ENCODE results near the gene LIME1. TPM values are rescaled to one million over a fixed set of nuclear protein-coding genes. Genes with fewer than 3 reads are reported as not detected.

LIME1 gene
- total RNA-seq, 1 donor from 2014 or later: 16.6 TPM

DNA sequence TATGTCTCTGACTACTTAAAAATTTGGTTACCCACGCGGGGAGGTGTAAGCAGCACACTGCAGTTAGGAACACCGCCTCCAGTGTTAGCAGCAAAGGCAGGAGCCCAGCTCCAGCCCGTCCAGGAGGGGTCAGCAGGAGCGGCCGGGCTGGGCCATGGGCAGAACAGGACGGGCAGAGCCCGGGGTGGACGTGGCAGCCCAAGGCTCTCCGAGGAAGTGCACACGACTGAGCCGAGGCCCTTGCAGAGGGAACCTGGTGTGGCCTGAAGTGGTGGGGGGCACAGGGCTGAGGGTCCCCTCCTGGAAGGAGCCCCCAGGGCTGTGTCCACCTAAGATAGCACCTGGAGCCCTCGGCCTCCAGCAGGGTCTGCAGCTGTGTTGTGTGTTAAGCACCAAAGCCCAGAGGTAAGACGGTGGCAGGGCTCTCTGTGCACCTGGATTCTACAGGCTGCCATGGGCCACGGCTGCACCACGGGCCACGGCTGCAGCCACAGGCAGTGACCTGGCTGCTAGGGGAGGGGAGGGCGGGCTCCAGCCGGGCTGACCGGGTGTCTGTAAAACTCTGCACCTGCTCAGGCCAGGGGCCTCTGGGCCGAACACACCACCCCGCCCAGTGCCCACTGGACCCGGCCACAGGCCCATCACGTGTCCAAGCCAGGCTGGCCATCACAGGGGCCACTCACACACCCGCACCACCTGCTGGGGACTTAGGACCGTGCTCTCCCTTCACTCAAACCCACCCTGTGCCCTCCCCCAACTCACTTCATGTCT lies 9.7 kb downstream of the LIME1 start:
- peak overlapping the region; percentile 61 for H3K4me3 Mint-ChIP-seq (ENCODE audit: unreplicated experiment)
- TF ChIP-seq, protein P1, sequence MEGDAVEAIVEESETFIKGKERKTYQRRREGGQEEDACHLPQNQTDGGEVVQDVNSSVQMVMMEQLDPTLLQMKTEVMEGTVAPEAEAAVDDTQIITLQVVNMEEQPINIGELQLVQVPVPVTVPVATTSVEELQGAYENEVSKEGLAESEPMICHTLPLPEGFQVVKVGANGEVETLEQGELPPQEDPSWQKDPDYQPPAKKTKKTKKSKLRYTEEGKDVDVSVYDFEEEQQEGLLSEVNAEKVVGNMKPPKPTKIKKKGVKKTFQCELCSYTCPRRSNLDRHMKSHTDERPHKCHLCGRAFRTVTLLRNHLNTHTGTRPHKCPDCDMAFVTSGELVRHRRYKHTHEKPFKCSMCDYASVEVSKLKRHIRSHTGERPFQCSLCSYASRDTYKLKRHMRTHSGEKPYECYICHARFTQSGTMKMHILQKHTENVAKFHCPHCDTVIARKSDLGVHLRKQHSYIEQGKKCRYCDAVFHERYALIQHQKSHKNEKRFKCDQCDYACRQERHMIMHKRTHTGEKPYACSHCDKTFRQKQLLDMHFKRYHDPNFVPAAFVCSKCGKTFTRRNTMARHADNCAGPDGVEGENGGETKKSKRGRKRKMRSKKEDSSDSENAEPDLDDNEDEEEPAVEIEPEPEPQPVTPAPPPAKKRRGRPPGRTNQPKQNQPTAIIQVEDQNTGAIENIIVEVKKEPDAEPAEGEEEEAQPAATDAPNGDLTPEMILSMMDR (IDR thresholded peaks at IDR 0.05; ENCODE audit: partially characterized antibody, unreplicated experiment): no peak
- peaks cover 2% of the 10 kb centered on the region for H3K4me1 Mint-ChIP-seq (ENCODE audit: low read depth, unreplicated experiment)
- H3K36me3 Mint-ChIP-seq (ENCODE audit: unreplicated experiment): no peaks in the 10 kb centered on the region
- no peak overlapping the region for H3K27ac Mint-ChIP-seq (ENCODE audit: unreplicated experiment)
- H3K9me3 Mint-ChIP-seq (ENCODE audit: unreplicated experiment): peaks cover 14% of the 10 kb centered on the region
- no peak for DNase-seq
- peaks cover 13% of the 10 kb centered on the region for H3K27me3 Mint-ChIP-seq (ENCODE audit: unreplicated experiment)

DNA sequence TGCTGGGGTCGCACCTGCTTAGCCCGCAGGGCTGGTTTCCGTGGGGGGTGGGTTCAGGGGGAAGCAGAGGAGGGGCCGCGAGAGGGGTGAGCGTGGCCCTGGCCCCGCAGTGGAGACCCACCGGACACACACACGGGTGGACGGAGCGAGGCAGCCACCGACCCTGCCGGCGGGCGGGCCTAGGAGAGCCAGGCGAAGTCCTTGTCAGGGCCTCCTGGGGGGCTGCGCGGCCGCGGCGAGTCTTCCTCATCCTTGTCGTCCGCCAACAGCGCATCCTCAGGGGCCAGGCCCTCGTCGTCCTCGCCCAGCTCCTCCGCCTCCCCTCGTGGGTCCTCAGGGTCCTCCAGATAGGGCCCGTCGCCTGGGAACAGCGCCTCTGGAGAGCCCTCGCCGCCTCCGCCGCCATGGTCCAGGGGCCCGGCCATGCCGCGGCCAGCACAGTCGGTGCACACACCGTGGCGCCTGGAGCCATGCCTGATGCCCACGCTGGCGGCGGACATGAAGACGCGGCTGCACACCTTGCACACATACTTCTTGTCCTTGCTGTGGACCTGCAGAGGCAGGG lies 10.4 kb downstream of the LIME1 start:
- TF ChIP-seq, protein P1 (IDR thresholded peaks at IDR 0.05; ENCODE audit: partially characterized antibody, unreplicated experiment): no peak
- DNase-seq: no peak
- peaks cover 13% of the 10 kb centered on the region for H3K27me3 Mint-ChIP-seq (ENCODE audit: unreplicated experiment)
- H3K36me3 Mint-ChIP-seq (ENCODE audit: unreplicated experiment): no peaks in the 10 kb centered on the region
- peaks cover 14% of the 10 kb centered on the region for H3K9me3 Mint-ChIP-seq (ENCODE audit: unreplicated experiment)
- H3K4me3 Mint-ChIP-seq (ENCODE audit: unreplicated experiment): no peak overlapping the region
- no peak overlapping the region for H3K27ac Mint-ChIP-seq (ENCODE audit: unreplicated experiment)
- peaks cover 2% of the 10 kb centered on the region for H3K4me1 Mint-ChIP-seq (ENCODE audit: low read depth, unreplicated experiment)

DNA sequence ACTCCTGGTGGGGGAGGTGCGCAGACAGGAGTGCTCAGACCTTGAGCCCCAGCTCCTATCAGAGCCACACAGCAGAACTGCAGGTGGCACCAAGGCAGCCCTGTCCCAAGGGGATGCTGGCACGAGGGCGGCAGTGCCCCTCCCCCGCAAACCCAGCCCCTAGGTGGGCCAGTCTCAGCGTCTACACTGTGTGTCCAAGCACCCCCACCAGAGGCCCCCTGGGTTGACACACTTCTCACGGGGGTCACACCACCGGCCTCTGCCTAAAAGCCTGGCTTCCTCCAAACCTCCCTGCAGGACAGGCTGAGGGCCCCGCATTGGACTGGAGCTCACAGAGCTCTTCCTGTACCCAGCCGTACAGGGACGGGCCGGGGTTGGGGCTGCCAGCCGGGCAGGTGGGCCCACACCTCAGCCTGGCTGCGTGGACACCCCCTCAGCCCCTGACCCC lies 11.2 kb downstream of the LIME1 start:
- Mint-ChIP-seq H3K27ac (ENCODE audit: unreplicated experiment) (no peak overlapping the region), H3K27me3 (ENCODE audit: unreplicated experiment) (peaks cover 13% of the 10 kb centered on the region)
- peak; percentile 30 for DNase-seq

DNA sequence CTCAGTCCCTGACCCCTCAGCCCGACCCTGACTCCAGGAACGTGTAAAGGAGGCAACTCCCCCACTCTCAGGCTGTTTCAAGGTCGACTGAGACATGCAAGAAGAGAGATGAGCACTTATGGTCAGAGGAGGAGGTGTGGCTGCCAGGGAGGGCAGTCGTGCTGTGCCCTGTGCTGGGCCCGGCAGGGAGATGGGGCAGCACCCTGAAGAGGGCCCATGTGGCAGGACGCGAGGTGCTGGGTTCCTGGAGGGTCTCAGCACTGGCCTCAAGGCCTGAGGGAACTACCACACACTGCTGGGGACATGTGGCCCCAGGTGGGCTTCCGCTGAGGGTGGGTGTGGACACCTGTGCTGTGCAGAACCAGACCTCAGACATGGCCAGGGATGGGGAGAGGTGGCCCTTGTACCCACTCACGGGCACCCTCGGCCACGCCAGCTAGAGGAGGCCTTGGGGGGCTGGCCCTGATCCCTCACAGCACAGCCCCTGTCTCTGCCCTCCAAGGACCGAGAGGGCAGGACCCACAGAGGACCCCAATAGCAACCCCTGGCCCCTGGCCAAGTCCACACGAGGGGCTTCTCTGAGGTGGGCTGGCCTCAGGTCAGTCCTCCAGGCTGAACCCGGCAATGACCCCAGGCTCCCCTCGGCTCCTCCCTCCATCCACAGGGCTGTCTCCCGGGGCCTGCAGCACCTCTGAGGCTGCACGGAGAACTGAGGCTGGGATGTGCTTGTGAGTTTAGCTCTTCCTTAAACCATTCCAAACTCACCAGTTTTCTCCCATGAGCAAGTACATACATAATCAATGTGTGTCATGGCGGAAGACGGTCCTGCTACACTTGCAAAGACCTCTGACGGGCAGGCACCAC lies 11.8 kb downstream of the LIME1 start:
- TF ChIP-seq, protein P1 (IDR thresholded peaks at IDR 0.05; ENCODE audit: partially characterized antibody, unreplicated experiment): no peak
- Mint-ChIP-seq H3K27ac (ENCODE audit: unreplicated experiment) (no peak overlapping the region), H3K4me1 (ENCODE audit: low read depth, unreplicated experiment) (peaks cover 2% of the 10 kb centered on the region), H3K9me3 (ENCODE audit: unreplicated experiment) (peaks cover 14% of the 10 kb centered on the region), H3K4me3 (ENCODE audit: unreplicated experiment) (no peak overlapping the region), H3K27me3 (ENCODE audit: unreplicated experiment) (peaks cover 13% of the 10 kb centered on the region), H3K36me3 (ENCODE audit: unreplicated experiment) (no peaks in the 10 kb centered on the region)
- DNase-seq: no peak

More for the DNA sequence above, 11.2 kb downstream of the LIME1 start:
- TF ChIP-seq, protein P1 (IDR thresholded peaks at IDR 0.05; ENCODE audit: partially characterized antibody, unreplicated experiment): no peak
- H3K36me3 Mint-ChIP-seq (ENCODE audit: unreplicated experiment): no peaks in the 10 kb centered on the region
- H3K4me3 Mint-ChIP-seq (ENCODE audit: unreplicated experiment): no peak overlapping the region
- peaks cover 2% of the 10 kb centered on the region for H3K4me1 Mint-ChIP-seq (ENCODE audit: low read depth, unreplicated experiment)
- H3K9me3 Mint-ChIP-seq (ENCODE audit: unreplicated experiment): peaks cover 14% of the 10 kb centered on the region
